Lower leg skin (tissue), 3 donors: ENCODE results near the gene KIF21B.

Experiments used
- CTCF ChIP-seq, 3 donors: fragments of 450-650 bp; IDR thresholded peaks; one replicate each; pipeline ENCODE4 v1.5.1; 2016; ENCODE audit warnings: antibody characterized with exemption in 3 of 3, mild to moderate bottlenecking in 3 of 3, moderate library complexity in 2 of 3
- POLR2A ChIP-seq, 2 donors: fragments of 450-650 bp; IDR thresholded peaks; one replicate each; pipeline ENCODE4 v1.6.1; 2016 to 2017; ENCODE audit warnings: antibody characterized with exemption in 2 of 2, mild to moderate bottlenecking in 1 of 2, moderate library complexity in 1 of 2

DNA sequence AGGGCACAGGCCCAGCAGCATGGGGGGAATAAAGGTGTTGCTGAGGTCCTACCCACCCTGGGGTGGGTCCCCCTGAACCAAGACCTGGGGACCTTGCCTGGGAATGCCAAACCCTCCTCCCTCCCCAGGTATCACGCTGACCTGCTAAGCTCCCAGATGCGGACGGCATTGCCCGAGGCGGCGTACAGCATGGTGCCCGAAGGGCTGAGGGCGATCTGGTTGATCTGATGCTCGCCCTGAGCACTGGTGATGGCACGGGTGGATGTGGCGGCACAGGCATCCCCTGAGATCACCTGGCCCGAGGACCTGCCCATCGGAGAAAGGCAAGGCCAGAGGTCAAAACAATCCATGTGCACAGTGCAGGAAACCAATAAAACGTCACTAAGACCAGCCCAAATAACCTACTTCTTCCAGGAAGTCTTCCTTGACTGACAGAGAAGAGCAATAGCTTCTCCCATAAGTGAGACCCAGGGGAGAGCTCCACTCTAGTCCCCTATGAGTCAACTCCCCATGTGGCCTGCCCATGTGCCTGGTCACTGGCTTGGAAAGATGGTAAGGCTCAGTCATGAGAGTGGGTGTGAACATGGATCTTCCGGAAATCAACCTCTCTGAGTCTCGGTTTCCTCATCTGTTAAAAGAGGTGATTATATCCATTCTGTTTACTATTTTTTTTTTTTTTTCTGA lies 46.3 kb downstream of the KIF21B start:
- no peak for TF ChIP-seq CTCF (IDR thresholded peaks at IDR 0.05)
- no peak for TF ChIP-seq POLR2A (IDR thresholded peaks at IDR 0.05)
